HEK293 (cell line): Measurements from ENCODE around the gene DLG2.

ENCODE experiments used
- CTCF ChIA-PET: fragments of 350-600 bp; formaldehyde crosslinking; extraction: SDS; loops from one replicate; lab custom pipeline; 2021; ENCODE audit warnings: antibody characterized with exemption; lab: Yijun Ruan, JAX
- POLR2A ChIA-PET: fragments of 300-600 bp; formaldehyde crosslinking; extraction: SDS; loops from one replicate; lab custom pipeline; 2020; ENCODE audit warnings: antibody characterized with exemption, inconsistent platforms; lab: Yijun Ruan, JAX
- H3K27ac ChIP-seq: fragments of 200-500 bp; sonication (Bioruptor generic); 2 replicates; pipeline ENCODE4 v1.5.1; 2014; ENCODE audit warnings: low read depth, low read length, control low read depth, inconsistent platforms; ENCODE audit errors: extremely low read depth
- H3K36me3 ChIP-seq, 2 experiments: fragments of 200-500 bp in 1 of 2; sonication (Bioruptor generic) in 1 of 2; 1 replicate in 1 of 2; 2 replicates in 1 of 2; pipeline ENCODE4 v1.5.1; 2014 to 2017; ENCODE audit warnings: inconsistent platforms in 2 of 2, low read length in 2 of 2; ENCODE audit not compliant: control insufficient read depth in 2 of 2, insufficient read depth in 1 of 2
- H3K4me1 ChIP-seq: fragments of 200-500 bp; sonication (Bioruptor generic); 2 replicates; pipeline ENCODE4 v1.5.1; 2014; ENCODE audit warnings: mild to moderate bottlenecking, low read length, inconsistent platforms; ENCODE audit not compliant: control insufficient read depth, insufficient read depth
- H3K4me3 ChIP-seq: 2 replicates; pipeline ENCODE4 v1.5.1; 2011; ENCODE audit warnings: low read depth, mild to moderate bottlenecking, control low read depth, low read length, moderate library complexity
- H3K9me3 ChIP-seq: fragments of 200-500 bp; sonication (Bioruptor generic); 2 replicates; pipeline ENCODE4 v1.5.1; 2014; ENCODE audit warnings: low read depth, low read length, inconsistent platforms; ENCODE audit not compliant: control insufficient read depth, insufficient read depth
- BCL6B ChIP-seq: fragments of 450-650 bp; formaldehyde crosslinking; IDR thresholded peaks from 2 replicates; pipeline ENCODE4 v1.5.1; 2017; ENCODE audit warnings: missing biosample characterization, missing genetic modification characterization
- EGR2 ChIP-seq: fragments of 450-650 bp; formaldehyde crosslinking; IDR thresholded peaks from 2 replicates; pipeline ENCODE4 v1.5.1; 2016; ENCODE audit warnings: low read depth, missing biosample characterization, missing genetic modification characterization
- GLIS1 ChIP-seq: fragments of 450-650 bp; formaldehyde crosslinking; IDR thresholded peaks from 2 replicates; pipeline ENCODE4 v1.5.1; 2016; ENCODE audit warnings: missing biosample characterization, missing genetic modification characterization
- KLF9 ChIP-seq: fragments of 450-650 bp; formaldehyde crosslinking; IDR thresholded peaks from 2 replicates; pipeline ENCODE4 v1.5.1; 2016; ENCODE audit warnings: missing biosample characterization, missing genetic modification characterization, low read depth
- PRDM4 ChIP-seq: fragments of 450-650 bp; formaldehyde crosslinking; IDR thresholded peaks from 2 replicates; pipeline ENCODE4 v1.5.1; 2017; ENCODE audit warnings: missing biosample characterization, missing genetic modification characterization
- WT1 ChIP-seq: fragments of 450-650 bp; formaldehyde crosslinking; IDR thresholded peaks from 2 replicates; pipeline ENCODE4 v1.5.1; 2016; ENCODE audit warnings: missing biosample characterization, missing genetic modification characterization
- ZBTB44 ChIP-seq: fragments of 450-650 bp; IDR thresholded peaks from 2 replicates; pipeline ENCODE4 v1.5.1; 2018; ENCODE audit warnings: missing biosample characterization, mild to moderate bottlenecking, missing genetic modification characterization
- ZNF214 ChIP-seq: fragments of 450-650 bp; formaldehyde crosslinking; IDR thresholded peaks from 2 replicates; pipeline ENCODE4 v1.5.1; 2017; ENCODE audit warnings: missing biosample characterization, mild to moderate bottlenecking, missing genetic modification characterization, borderline replicate concordance
- ZNF248 ChIP-seq: fragments of 450-650 bp; formaldehyde crosslinking; IDR thresholded peaks from 2 replicates; pipeline ENCODE4 v1.5.1; 2017; ENCODE audit warnings: missing biosample characterization, missing genetic modification characterization
- ZNF292 ChIP-seq: fragments of 450-650 bp; formaldehyde crosslinking; IDR thresholded peaks from 2 replicates; pipeline ENCODE4 v1.5.1; 2016; ENCODE audit warnings: low read depth, missing biosample characterization, missing genetic modification characterization, borderline replicate concordance
- ZNF335 ChIP-seq: fragments of 450-650 bp; formaldehyde crosslinking; conservative IDR thresholded peaks from 2 replicates; pipeline ENCODE4 v1.5.1; 2016; ENCODE audit warnings: missing biosample characterization, missing genetic modification characterization
- ZNF416 ChIP-seq: fragments of 450-650 bp; formaldehyde crosslinking; IDR thresholded peaks from 2 replicates; pipeline ENCODE4 v1.5.1; 2016; ENCODE audit warnings: missing biosample characterization, missing genetic modification characterization
- ZNF473 ChIP-seq: fragments of 450-650 bp; formaldehyde crosslinking; IDR thresholded peaks from 2 replicates; pipeline ENCODE4 v1.5.1; 2017; ENCODE audit warnings: missing biosample characterization, missing genetic modification characterization
- ZNF610 ChIP-seq: fragments of 450-650 bp; formaldehyde crosslinking; IDR thresholded peaks from 2 replicates; pipeline ENCODE4 v1.5.1; 2016; ENCODE audit warnings: missing biosample characterization, missing genetic modification characterization, borderline replicate concordance
- TF ChIP-seq, protein P1 (sequence below): fragments of 450-650 bp; formaldehyde crosslinking; IDR thresholded peaks from 2 replicates; pipeline ENCODE4 v1.5.1; 2016; ENCODE audit warnings: missing biosample characterization, missing genetic modification characterization

The DLG2 gene

DNA sequence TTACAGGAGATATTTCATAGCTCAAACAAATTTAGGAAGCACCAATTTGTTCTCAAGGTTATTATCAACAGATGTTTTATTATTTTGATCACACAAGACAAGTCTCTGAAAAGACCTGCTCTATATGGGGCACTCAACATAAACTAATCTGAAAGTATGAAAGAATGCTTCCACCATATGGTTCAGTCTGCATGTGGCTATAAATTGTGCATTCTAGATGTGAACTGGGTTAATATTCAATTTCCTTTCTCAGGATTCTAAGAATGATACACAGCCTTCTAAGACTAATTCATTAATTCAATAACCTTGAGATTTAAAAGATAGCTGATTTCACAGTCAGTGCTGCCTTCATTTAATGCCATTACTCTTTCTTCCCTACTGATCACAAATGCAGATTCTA is 1489.6 kb downstream of the DLG2 start:
- Histone ChIP-seq H3K4me1 (no peaks in the 10 kb centered on the region), H3K4me3 (no peak overlapping the region), H3K9me3 (no peaks in the 10 kb centered on the region), H3K36me3 (no peaks in the 10 kb centered on the region), H3K27ac (no peak overlapping the region)
- ChIA-PET CTCF (interaction anchor here (0.5 to 0.7 kb wide), 3 partner anchors 98 to 301 kb away, joined by 3 to 4 read pairs (median 3); no protein-coding TSS in a partner anchor), POLR2A (no interaction called here)
- no peak for TF ChIP-seq ZBTB44 (tag by site-specific recombination)
- TF ChIP-seq ZNF335 (tag by site-specific recombination): no peak
- TF ChIP-seq ZNF610: no peak
- no peak for TF ChIP-seq GLIS1
- TF ChIP-seq ZNF214 (tag by site-specific recombination): no peak
- no peak for TF ChIP-seq BCL6B
- no peak for TF ChIP-seq ZNF292 (tag by site-specific recombination)
- TF ChIP-seq, protein P1, sequence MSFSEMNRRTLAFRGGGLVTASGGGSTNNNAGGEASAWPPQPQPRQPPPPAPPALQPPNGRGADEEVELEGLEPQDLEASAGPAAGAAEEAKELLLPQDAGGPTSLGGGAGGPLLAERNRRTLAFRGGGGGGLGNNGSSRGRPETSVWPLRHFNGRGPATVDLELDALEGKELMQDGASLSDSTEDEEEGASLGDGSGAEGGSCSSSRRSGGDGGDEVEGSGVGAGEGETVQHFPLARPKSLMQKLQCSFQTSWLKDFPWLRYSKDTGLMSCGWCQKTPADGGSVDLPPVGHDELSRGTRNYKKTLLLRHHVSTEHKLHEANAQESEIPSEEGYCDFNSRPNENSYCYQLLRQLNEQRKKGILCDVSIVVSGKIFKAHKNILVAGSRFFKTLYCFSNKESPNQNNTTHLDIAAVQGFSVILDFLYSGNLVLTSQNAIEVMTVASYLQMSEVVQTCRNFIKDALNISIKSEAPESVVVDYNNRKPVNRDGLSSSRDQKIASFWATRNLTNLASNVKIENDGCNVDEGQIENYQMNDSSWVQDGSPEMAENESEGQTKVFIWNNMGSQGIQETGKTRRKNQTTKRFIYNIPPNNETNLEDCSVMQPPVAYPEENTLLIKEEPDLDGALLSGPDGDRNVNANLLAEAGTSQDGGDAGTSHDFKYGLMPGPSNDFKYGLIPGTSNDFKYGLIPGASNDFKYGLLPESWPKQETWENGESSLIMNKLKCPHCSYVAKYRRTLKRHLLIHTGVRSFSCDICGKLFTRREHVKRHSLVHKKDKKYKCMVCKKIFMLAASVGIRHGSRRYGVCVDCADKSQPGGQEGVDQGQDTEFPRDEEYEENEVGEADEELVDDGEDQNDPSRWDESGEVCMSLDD (tag by site-specific recombination): no peak
- TF ChIP-seq ZNF248: no peak
- TF ChIP-seq ZNF416 (tag by site-specific recombination): no peak
- TF ChIP-seq PRDM4: no peak
- TF ChIP-seq KLF9 (tag by site-specific recombination): no peak
- TF ChIP-seq, all 188 proteins: peak for 0

DNA sequence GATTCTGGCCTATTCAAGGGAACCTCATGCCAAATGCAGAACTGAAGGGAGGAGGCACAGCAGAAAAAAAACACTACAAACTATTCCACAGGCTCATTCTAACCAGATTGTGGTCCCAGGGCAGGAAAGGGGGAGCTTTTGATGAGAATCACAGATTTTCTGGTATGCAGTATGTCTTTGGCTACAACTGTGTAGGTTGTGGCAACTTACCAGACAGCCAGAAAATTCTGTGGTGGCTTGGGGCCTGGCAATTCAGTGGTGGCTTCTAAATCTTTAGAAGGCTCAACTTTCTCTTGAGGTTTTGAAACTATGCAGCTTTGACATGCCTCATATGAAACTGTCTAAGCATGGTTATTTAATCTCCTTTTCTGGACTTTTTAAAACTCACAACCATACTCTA is 1490.2 kb downstream of the DLG2 start:
- TF ChIP-seq WT1 (no peak), EGR2 (tag by site-specific recombination) (no peak), ZNF473 (no peak), ZNF335 (tag by site-specific recombination) (no peak)
- TF ChIP-seq, all 188 proteins: peak for 0
- Histone ChIP-seq H3K9me3 (no peaks in the 10 kb centered on the region), H3K27ac (no peak overlapping the region), H3K4me3 (no peak overlapping the region), H3K4me1 (no peaks in the 10 kb centered on the region), H3K36me3 (no peaks in the 10 kb centered on the region)
- ChIA-PET CTCF (interaction anchor here (0.6 kb wide), 3 partner anchors 61 to 364 kb away, joined by 3 to 5 read pairs (median 4); no protein-coding TSS in a partner anchor), POLR2A (no interaction called here)
